Peyer's patch (tissue), 4 donors: ENCODE data around the gene TANGO2. TPM values are rescaled to one million over a fixed set of nuclear protein-coding genes. Genes with fewer than 3 reads are reported as not detected.

Experiments used
- DNase-seq, 3 donors: peaks; one replicate each; pipeline ENCODE4 v3.0.0-alpha.2; 2017 to 2019
- H3K27ac ChIP-seq, 4 donors: fragments of 200-600 bp; sonication (generic); one replicate each; pipeline ENCODE4 v1.5.1; 2016 to 2019
- H3K27me3 ChIP-seq, 2 donors: fragments of 200-600 bp; sonication (generic); one replicate each; pipeline ENCODE4 v1.5.1; 2019
- H3K36me3 ChIP-seq, 3 donors: fragments of 200-600 bp; sonication (generic); one replicate each; pipeline ENCODE4 v1.5.1; 2016 to 2019
- H3K4me1 ChIP-seq, 4 donors: fragments of 200-600 bp; sonication (generic); one replicate each; pipeline ENCODE4 v1.5.1; 2016 to 2019
- H3K4me3 ChIP-seq, 4 donors: fragments of 200-600 bp; sonication (generic); 1 replicate in 3 of 4; 2 replicates in 1 of 4; pipeline ENCODE4 v1.5.1; 2016 to 2019; ENCODE audit warnings: mild to moderate bottlenecking in 1 of 4
- H3K9me3 ChIP-seq, 4 donors: fragments of 200-600 bp; sonication (generic); one replicate each; pipeline ENCODE4 v1.5.1; 2016 to 2019; ENCODE audit warnings: mild to moderate bottlenecking in 1 of 4
- POLR2A ChIP-seq, 2 donors: fragments of 450-650 bp; IDR thresholded peaks; one replicate each; pipeline ENCODE4 v1.5.1; 2017; ENCODE audit warnings: antibody characterized with exemption in 2 of 2, mild to moderate bottlenecking in 2 of 2, moderate library complexity in 2 of 2
- total RNA-seq, 4 donors: library from RNA; depleted of rRNA; stranded (reverse); fragments of >200 nt; gene quantifications; one replicate each; pipeline ENCODE4 v1.1.0, GENCODE V29; 2016
- TF ChIP-seq, protein P1 (sequence below), 6 experiments: fragments of 450-650 bp in 4 of 6; fragments of 200-600 bp in 2 of 6; sonication (generic) in 1 of 6; IDR thresholded peaks; one replicate each; pipeline ENCODE4 v1.5.1; 2017 to 2019; ENCODE audit warnings: antibody characterized with exemption in 6 of 6, mild to moderate bottlenecking in 3 of 6, moderate library complexity in 1 of 6

TANGO2 gene
- total RNA-seq, 4 donors from 2014 or later: 27.2 to 45.4 (median 41.0) TPM

DNA sequence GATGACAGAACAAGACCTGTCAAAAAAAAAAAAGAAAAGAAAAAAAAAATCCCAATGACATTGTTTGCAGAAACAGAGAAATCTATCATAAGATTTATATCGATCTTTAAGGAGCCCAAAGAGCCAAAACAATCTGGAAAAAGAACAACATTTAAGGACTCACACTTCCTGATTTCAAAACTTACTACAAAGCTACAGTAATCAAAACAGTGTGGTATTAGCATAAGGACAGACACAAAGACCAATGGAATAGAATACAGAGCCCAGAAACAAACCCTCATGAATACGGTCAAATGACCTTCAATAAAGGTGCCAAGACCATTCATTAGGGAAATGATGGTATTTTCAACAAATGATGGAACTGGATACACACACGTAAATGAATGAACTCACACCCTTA, 16.4 kb upstream of the TANGO2 start:
- Histone ChIP-seq H3K36me3 (no peaks in the 10 kb centered on the region), H3K4me3 (no peak overlapping the region), H3K27me3 (no peaks in the 10 kb centered on the region), H3K27ac (no peak overlapping the region), H3K9me3 (peaks cover 0 to 4% (median 0%) of the 10 kb centered on the region in 4 donors), H3K4me1 (no peaks in the 10 kb centered on the region)
- DNase-seq: no peak
- no peak for TF ChIP-seq POLR2A (IDR thresholded peaks at IDR 0.05)
- TF ChIP-seq, protein P1, sequence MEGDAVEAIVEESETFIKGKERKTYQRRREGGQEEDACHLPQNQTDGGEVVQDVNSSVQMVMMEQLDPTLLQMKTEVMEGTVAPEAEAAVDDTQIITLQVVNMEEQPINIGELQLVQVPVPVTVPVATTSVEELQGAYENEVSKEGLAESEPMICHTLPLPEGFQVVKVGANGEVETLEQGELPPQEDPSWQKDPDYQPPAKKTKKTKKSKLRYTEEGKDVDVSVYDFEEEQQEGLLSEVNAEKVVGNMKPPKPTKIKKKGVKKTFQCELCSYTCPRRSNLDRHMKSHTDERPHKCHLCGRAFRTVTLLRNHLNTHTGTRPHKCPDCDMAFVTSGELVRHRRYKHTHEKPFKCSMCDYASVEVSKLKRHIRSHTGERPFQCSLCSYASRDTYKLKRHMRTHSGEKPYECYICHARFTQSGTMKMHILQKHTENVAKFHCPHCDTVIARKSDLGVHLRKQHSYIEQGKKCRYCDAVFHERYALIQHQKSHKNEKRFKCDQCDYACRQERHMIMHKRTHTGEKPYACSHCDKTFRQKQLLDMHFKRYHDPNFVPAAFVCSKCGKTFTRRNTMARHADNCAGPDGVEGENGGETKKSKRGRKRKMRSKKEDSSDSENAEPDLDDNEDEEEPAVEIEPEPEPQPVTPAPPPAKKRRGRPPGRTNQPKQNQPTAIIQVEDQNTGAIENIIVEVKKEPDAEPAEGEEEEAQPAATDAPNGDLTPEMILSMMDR (IDR thresholded peaks at IDR 0.05): no peak

DNA sequence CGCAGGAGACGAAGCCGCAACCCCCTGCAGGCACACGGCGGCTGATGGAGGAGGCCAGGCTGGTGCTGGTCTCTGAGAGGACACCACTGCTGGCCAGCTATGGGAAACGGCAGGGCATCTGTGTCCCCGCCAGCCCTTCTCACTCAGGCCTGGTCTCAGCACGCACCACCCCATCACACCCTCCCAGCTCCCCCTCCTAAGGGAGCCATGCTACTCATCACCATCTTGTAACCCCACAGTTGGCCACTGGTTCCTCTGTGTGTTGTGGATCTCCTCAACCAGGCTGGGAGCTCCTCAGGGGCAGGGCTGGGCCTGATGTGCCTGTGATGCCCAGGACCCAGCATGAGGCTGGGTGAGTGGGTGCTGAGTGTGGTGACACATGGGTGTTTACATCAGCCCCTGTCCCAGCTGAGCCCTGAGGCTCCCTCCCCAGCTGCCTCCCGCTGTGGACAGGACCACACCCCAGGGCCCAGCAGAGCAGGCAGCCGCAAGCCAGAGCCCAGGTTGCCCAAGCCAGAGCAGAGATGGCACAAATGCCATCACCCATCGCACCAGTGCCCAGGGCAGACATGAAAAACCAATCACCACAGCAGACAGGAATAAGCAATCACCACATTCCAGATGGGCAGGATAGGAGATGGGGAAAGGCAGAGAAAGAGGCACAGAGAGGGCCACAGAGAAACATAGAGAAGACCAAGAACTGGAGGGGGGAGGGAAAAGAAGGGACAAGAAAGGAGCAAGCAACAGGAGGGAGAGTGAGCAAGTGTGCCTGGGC, 12.5 kb upstream of the TANGO2 start:
- no peak for TF ChIP-seq POLR2A (IDR thresholded peaks at IDR 0.05)
- TF ChIP-seq, protein P1 (IDR thresholded peaks at IDR 0.05): no peak
- Histone ChIP-seq H3K4me3 (no peak overlapping the region), H3K9me3 (peaks cover 0 to 3% (median 0%) of the 10 kb centered on the region in 4 donors), H3K27ac (no peak overlapping the region), H3K36me3 (no peaks in the 10 kb centered on the region), H3K27me3 (no peaks in the 10 kb centered on the region), H3K4me1 (peaks cover 0 to 4% (median 0%) of the 10 kb centered on the region in 4 donors)
- DNase-seq: no peak

DNA sequence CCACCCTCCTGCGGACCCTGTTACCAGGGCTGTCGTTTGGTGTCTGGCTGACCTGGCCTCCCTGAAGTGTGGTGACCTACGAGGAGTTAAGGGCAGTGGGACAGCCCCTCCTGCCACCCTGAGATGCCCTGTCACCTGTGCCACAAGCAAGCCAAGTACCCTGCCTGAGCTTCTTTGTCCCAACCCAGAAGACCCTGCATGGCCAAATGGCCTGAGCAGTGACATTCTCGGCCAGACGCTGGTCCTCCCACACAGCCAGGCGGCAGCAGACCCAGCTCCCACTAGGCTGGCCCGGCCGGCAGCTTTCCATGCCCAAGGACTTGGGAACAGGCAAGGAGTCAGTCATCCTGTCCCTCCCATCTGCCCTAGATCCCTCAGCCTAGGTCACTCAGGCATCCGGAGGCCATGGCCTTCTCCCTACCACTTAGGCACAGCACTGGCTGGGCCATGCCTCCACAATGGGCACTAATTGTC, 11.9 kb upstream of the TANGO2 start:
- no peak overlapping the region for H3K27ac ChIP-seq
- no peaks in the 10 kb centered on the region for H3K27me3 ChIP-seq
- no peaks in the 10 kb centered on the region for H3K36me3 ChIP-seq
- DNase-seq: no peak
- TF ChIP-seq, protein P1 (IDR thresholded peaks at IDR 0.05): no peak
- no peak for TF ChIP-seq POLR2A (IDR thresholded peaks at IDR 0.05)
- H3K9me3 ChIP-seq: no peaks in the 10 kb centered on the region
- peaks cover 0 to 6% (median 0%) of the 10 kb centered on the region in 4 donors for H3K4me1 ChIP-seq
- H3K4me3 ChIP-seq: no peak overlapping the region

DNA sequence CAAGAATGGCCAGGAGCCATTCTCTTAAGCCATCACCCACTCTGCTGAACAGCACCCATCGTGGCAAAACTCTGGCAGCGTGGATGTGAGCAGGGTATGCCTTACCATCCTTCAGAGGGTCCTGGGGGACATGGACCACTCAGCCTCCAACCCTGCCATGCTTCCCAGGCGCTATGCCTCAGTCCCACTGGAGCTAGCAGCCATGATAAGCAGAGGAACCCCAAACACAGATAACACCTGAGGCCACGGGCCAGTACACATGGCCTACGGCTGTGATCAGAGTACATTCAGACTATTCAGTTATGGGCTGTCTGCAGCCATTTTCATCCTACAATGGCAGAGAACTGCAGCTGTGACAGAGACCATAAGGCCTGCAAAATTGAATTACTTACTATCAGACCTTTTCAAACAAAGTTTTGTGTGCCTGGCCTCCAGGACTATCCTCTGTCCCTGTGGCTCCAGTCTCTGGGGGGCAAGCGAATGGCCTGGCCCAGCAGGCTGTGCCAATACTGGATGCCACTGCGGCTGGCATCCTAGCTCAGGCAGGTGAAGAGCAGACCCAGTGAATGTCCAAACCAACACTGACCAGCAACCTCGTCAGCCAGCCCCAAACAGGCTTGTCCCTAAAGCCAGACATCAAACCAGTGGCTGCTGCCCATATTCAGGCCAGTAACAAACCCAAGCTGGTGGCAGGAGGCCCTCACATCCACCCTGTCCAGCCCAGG, 11.2 kb upstream of the TANGO2 start:
- Histone ChIP-seq H3K4me1 (peaks cover 0 to 6% (median under 1%) of the 10 kb centered on the region in 4 donors), H3K36me3 (no peaks in the 10 kb centered on the region), H3K4me3 (no peak overlapping the region), H3K27me3 (no peaks in the 10 kb centered on the region), H3K27ac (no peak overlapping the region), H3K9me3 (no peaks in the 10 kb centered on the region)
- TF ChIP-seq, protein P1 (IDR thresholded peaks at IDR 0.05): no peak
- no peak for DNase-seq

DNA sequence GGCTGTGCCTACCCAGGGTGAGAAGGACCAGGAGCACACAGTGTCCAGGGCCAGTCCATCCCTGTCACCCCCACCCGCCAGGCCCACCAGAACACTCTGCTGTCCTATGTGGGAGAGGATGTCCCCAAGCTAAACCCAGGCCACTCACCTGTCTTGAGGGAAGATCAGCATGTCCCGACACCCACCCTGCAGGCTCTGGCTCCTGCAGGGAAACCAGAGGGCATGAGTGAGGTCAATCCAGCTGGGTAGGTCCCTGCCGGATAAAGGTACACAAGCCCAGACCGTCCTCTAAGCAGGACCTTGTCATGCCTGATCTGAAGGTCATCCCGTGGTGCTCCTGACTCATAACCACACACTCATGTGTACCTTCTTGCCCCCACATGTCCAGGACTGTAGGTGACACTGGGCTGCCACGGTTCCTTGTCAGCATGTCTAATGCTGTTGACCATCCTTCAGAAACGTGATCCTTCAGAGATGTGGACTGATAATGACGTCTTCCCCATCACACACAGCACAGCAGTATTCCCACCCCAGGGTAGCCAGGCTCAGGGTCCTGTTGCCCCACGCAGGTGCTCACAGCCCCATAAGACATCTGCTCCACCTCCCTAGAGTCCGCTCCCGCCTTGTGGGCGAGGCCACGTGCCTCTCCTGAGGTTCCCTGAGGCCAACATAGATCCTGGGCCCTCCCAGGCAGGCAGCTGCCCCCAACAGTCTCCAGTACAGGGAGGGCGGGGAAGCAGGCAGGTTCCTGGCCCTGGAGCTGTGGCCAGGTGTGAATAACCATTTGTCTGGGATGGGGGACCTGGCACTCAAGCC, 10.4 kb upstream of the TANGO2 start:
- Histone ChIP-seq H3K4me3 (no peak overlapping the region), H3K9me3 (no peaks in the 10 kb centered on the region), H3K27ac (no peak overlapping the region), H3K36me3 (no peaks in the 10 kb centered on the region), H3K4me1 (peaks cover 0 to 7% (median 3%) of the 10 kb centered on the region in 4 donors), H3K27me3 (no peaks in the 10 kb centered on the region)
- DNase-seq: no peak
- TF ChIP-seq, protein P1 (IDR thresholded peaks at IDR 0.05): no peak
- no peak for TF ChIP-seq POLR2A (IDR thresholded peaks at IDR 0.05)
